ENCODE results near the gene PIEZO1. TPM values are rescaled to one million over a fixed set of nuclear protein-coding genes. Genes with fewer than 3 reads are reported as not detected.
A peak's percentile ranks its signal among the peaks of the same experiment; 100 is the strongest.

The PIEZO1 gene
- total and polyA plus RNA-seq, 9 of the 15 experiments (the other 6 are each of a cell fraction or from before 2014, with no cell fraction given): 3.6 to 432 (median 131) TPM

DNA sequence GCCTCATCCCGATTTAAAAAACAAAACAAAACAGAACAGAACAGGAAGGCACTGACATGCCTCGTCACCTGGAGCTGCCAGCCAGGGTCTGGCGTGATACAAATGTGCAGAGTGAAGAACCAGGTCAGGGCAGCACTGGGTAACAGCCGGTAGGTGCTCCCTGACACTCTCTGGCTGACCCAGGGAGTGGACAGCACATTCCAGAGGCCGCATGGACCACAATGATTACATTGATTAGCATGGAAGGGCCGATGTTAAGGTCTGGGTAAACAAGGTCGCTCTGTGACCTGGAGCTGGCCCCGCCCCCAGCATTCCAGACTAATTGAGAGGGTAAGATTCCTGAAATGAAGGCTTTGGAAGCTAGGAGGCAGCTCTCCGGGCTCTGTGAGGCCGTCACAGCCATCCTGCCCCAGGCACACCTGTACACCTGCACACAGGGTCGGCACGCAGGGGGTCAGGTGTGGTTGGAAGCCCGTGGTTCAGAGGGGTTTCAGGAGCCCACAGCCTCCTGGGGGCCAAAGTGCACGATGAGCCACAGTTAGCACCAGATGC, 21.4 kb downstream of the PIEZO1 start (continued):
- no peak for TF ChIP-seq NCOA4 (IDR thresholded peaks at IDR 0.05; ENCODE audit: partially characterized antibody)
- peak; percentile 67 for TF ChIP-seq CBFA2T3 (IDR thresholded peaks at IDR 0.05)
- TF ChIP-seq RCOR1 (IDR thresholded peaks at IDR 0.05; ENCODE audit: borderline replicate concordance in 1 of 2, low read depth in 2 of 2, low read length in 2 of 2): peak in 1 of 2 experiments; percentile 80; a peak in 2 of 4 replicates
- TF ChIP-seq ZNF699 (CRISPR knock-in tag; IDR thresholded peaks at IDR 0.05; ENCODE audit: insufficient replicate concordance): no peak
- TF ChIP-seq PHB (CRISPR knock-in tag; IDR thresholded peaks at IDR 0.05): no peak
- TF ChIP-seq LCOR (CRISPR knock-in tag; IDR thresholded peaks at IDR 0.05): no peak
- no peak for TF ChIP-seq ZNF668 (CRISPR knock-in tag; IDR thresholded peaks at IDR 0.05)
- no peak for TF ChIP-seq ARNT (IDR thresholded peaks at IDR 0.05)
- no peak for TF ChIP-seq PML (IDR thresholded peaks at IDR 0.05; ENCODE audit: low read length)
- no peak for TF ChIP-seq ZNF12 (CRISPR knock-in tag; IDR thresholded peaks at IDR 0.05)
- TF ChIP-seq CHD4 (IDR thresholded peaks at IDR 0.05; ENCODE audit: insufficient read depth, insufficient replicate concordance, low read depth, low read length, poor library complexity, severe bottlenecking): no peak
- TF ChIP-seq, protein P1, sequence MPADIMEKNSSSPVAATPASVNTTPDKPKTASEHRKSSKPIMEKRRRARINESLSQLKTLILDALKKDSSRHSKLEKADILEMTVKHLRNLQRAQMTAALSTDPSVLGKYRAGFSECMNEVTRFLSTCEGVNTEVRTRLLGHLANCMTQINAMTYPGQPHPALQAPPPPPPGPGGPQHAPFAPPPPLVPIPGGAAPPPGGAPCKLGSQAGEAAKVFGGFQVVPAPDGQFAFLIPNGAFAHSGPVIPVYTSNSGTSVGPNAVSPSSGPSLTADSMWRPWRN (IDR thresholded peaks at IDR 0.05; ENCODE audit: low read depth): peak; percentile 33; the same call in 1 of the 2 replicates
- peak; percentile 62 for TF ChIP-seq RBM39 (optimal IDR thresholded peaks at IDR 0.05; ENCODE audit: low read depth, low read length)
- TF ChIP-seq MTA1 (IDR thresholded peaks at IDR 0.05; ENCODE audit: borderline replicate concordance): no peak
- TF ChIP-seq HLTF (IDR thresholded peaks at IDR 0.05): no peak
- TF ChIP-seq FOXJ3 (CRISPR knock-in tag; IDR thresholded peaks at IDR 0.05): no peak
- TF ChIP-seq NFXL1 (CRISPR knock-in tag; IDR thresholded peaks at IDR 0.05): no peak
- no peak for TF ChIP-seq BRD4 (IDR thresholded peaks at IDR 0.05)
- TF ChIP-seq SMARCC2 (IDR thresholded peaks at IDR 0.05; ENCODE audit: low read depth): no peak
- no peak for TF ChIP-seq ELF1 (tag; IDR thresholded peaks at IDR 0.05)
- TF ChIP-seq GTF2F1 (IDR thresholded peaks at IDR 0.05; ENCODE audit: low read depth, low read length): no peak
- TF ChIP-seq, protein P2, sequence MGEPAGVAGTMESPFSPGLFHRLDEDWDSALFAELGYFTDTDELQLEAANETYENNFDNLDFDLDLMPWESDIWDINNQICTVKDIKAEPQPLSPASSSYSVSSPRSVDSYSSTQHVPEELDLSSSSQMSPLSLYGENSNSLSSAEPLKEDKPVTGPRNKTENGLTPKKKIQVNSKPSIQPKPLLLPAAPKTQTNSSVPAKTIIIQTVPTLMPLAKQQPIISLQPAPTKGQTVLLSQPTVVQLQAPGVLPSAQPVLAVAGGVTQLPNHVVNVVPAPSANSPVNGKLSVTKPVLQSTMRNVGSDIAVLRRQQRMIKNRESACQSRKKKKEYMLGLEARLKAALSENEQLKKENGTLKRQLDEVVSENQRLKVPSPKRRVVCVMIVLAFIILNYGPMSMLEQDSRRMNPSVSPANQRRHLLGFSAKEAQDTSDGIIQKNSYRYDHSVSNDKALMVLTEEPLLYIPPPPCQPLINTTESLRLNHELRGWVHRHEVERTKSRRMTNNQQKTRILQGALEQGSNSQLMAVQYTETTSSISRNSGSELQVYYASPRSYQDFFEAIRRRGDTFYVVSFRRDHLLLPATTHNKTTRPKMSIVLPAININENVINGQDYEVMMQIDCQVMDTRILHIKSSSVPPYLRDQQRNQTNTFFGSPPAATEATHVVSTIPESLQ (CRISPR knock-in tag; IDR thresholded peaks at IDR 0.05): no peak
- TF ChIP-seq SETDB1 (IDR thresholded peaks at IDR 0.05; ENCODE audit: low read length): no peak
- TF ChIP-seq HDAC1 (IDR thresholded peaks at IDR 0.05): peak in 1 of 2 experiments; percentile 76; a peak in 2 of 4 replicates
- TF ChIP-seq ZNF217 (CRISPR knock-in tag; IDR thresholded peaks at IDR 0.05): no peak
- no peak for TF ChIP-seq PHF21A (IDR thresholded peaks at IDR 0.05; ENCODE audit: borderline replicate concordance, low read depth)
- no peak for TF ChIP-seq ZNF79 (CRISPR knock-in tag; IDR thresholded peaks at IDR 0.05; ENCODE audit: low read depth)
- no peak for TF ChIP-seq MAFK (IDR thresholded peaks at IDR 0.05; ENCODE audit: low read length)
- no peak for TF ChIP-seq SRF (CRISPR knock-in tag; IDR thresholded peaks at IDR 0.05)
- no peak for TF ChIP-seq ZNF780A (CRISPR knock-in tag; IDR thresholded peaks at IDR 0.05)
